GM21367 (cell line): ENCODE data around the gene SEPTIN2.
"Not testable (repeated sequence)": the region's sequence is repeated elsewhere in the genome, so short reads cannot be mapped to it uniquely, and the experiment has no call there.

Experiments
- ATAC-seq: cut with Tn5 transposase; IDR thresholded peaks from one replicate; pipeline ENCODE4 v1.9.1; 2021; ENCODE audit not compliant: unreplicated experiment

SEPTIN2 gene

DNA sequence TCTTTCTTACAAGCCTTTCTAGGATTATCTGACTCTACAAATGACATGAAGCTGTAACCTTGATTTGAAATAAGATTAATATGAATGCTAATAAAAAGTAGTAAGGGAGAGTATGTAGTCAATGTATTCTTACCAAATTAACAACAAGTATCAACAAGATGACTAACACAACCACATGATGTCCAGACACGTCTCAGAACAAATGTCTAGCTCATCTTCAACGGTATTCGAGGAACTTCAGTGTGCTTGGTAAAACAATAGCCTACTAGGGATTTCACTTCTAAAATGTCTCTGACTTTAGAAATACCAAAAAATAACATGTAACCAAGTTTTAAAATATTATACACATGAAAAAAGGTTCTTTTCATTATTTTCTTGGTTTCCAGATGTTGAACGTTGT is 3.6 kb upstream of the SEPTIN2 start:
- ATAC-seq, result no peak

DNA sequence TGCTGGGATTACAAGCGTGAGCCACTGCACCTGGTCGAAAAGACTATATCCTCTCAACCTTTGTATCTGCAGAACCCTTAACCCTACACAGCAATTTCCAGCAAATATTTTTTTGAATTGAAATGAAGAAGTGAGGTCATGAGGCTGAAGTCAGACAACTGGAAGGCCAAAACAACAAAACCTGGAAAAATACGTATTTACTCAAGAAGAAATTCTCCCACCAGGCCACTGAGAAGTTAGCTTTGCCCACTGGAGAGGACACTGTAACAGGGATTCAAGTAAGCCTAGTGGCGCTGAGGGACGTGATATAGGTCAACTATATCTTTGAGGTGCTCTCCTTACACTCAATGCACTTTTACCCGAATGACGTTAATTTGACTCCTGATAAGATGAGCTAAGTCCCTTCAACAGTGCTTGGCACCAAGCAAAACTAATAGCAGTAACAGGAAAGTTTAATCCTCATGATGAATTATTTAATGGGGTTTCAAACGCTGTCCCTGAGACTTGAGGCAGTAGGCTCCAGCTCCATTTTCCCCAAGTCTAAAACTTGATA is 2.1 kb upstream of the SEPTIN2 start:
- ATAC-seq, result no peak

DNA sequence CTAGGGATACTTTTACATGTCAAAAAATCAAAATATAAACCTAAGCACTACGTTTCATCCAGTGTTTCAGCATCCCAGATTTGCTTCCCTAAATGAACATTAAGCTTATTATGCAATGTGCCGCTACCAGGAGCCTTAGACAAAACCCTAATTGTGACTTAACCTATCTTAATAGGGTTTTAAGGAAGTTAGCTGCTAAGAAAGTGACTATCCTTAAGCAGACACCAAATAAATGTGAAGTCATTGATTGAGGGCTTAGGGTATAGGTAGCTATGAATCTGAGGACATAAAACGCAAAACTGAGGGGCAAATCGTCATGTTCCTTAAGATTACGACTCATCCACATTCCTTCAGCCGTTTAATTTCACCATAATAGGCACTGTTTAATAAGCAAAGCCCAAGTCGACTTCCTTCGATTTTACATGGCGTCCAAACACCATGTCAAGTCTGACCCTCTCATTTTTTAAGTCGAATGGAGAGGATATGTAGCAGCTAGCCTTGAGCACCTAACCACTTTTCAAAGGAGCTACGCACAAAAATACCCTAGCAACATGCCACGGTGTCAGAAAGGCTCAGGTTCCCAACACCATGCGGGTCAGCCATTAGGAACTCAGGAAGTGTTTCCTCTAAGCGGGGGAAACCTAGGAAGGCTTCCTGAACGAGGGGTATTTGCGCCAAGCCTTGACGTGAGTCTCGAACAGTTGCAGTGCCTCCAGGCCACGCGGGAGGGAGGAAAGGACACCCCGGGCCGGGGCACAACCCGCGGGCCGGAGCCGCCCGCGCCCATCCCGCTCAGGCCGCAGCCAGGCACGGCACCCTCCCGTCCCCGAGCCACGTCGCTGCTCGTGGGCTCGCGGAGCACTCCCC is 1.3 kb upstream of the SEPTIN2 start:
- no peak for ATAC-seq

DNA sequence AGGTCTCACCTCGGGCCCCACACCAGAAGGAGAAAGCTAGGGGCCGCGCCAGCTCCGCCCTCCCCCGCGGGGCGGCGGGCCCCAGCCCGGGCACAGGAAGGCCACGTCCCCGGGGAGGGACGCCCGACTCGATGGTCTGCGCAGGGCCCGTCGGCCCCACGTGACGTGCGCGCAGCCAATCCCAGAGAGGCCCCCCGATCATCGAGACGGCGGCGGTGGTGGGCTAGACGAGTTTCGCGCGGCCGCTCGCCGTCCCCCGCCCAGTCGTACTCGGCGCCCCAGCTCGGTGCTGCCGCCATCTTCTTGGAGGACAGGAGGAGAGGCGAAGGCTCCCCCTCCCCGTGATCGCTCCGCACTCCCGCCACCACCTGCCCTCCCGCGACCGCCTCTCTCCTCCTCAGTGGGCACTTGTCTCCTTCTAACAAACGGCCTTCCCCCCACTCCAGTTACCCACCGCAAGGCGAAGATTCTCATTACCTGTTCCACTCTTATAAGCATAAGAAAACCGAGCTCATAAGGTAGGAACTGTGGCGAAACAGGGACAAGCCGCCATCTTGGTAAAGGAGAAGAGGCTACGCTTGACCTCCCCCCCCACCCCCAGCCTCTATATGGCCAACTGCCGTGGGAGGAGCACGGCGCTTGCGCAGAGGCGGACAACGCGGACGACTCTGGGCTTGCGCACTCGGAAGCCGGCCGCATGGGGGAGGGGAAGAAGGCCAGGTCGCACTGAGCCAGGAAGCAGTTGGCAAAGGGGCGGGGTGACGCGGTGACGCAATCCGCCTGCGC is 439 bp upstream of the SEPTIN2 start, which contains the start of gene HDLBP:
Gene HDLBP (minus strand): TSS at position 580 of the 786 bp plus-strand sequence. CDS start 48,803 bp downstream, outside the sequence.
- peak; percentile 46 for ATAC-seq

DNA sequence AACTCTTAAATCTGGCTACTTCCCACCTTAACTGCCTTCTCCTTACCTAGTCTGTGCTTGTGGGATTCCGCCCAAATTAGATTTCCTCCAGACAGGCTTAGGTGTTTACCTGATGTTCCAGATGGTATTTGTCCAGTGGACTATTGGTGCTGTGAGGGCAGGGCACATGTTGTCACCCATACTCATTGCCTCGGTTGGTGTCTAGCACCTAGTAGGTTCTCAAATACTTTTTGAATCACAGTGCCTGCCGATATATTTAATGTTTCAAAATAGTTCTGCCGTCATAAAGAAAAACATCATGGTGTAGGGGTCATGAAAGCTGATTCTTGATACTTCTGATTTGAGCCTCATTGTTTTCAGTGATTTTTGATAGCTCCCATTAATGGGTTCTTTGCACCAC is 1.1 kb downstream of the SEPTIN2 start:
- no peak for ATAC-seq

DNA sequence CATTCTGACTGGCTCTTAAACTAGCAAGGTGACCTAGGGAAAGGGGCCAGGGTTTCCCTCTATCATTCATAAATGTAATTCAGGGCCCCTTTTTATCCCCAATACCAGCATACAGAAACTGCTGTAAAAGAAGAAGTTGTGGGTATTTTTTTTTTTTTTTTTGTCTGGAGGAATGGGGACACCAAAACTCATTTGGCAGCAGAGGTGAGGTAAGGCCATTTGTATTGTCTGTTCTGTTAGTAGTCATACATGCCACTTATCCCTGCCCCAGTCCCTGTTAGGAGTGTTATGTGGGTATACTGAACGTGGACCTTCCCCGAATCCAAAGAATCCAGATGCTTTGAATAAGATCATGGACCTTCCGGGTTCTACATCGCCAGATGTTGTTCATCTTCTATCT is 1.7 kb downstream of the SEPTIN2 start:
- no peak for ATAC-seq

DNA sequence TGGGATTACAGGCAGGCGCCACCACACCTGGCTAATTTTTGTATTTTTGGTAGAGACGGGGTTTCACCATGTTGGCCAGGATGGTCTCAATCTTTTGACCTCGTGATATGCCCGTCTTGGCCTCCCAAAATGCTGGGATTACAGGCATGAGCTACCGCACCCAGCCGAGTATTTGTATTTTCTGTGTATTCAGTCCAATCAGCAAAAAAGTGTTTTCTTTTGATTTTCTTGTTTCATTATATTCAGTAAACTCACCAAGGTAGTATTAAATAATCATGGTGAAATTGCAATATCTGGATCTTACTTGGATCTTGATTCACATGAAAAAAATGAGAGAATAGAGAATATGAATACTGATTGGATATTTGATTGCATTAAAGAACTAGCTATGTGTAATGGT is 3.1 kb downstream of the SEPTIN2 start:
- ATAC-seq, result not testable (repeated sequence)

DNA sequence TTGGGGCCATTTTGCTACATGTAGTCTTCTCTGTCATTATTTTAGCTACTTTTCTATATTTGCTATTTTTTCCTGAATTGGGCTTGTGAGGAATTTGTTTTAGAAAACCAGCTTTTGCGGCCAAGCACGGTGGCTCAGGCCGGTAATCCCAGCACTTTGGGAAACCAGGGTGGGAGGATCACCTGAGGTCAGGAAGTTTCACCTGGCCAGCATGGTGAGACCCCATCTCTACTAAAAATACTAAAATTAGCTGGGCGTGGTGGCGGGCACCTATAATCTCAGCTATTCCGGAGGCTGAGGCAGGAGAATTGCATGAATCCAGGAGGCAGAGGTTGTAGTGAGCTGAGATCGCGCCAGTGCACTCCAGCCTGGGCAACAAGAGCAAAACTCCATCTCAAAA is 4.7 kb downstream of the SEPTIN2 start:
- no peak for ATAC-seq

DNA sequence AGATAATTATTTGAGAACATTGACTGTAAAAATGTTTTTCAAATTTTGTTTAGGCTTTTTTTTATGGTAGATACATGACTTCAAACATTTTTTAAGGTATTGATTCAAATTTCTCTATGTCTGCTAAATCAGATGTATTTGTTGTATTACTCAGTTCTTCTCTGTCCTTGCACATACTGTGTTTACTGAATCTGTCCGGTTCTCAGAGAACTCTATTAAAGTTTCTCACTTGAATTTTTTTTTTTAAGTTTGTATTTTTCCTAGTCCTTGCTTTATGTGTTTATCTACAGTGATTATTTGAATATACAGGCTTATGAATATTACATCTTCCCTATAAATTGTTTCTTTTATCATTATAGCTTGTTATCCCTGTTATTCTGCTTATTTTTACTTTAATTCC is 5.3 kb downstream of the SEPTIN2 start:
- ATAC-seq, result no peak

DNA sequence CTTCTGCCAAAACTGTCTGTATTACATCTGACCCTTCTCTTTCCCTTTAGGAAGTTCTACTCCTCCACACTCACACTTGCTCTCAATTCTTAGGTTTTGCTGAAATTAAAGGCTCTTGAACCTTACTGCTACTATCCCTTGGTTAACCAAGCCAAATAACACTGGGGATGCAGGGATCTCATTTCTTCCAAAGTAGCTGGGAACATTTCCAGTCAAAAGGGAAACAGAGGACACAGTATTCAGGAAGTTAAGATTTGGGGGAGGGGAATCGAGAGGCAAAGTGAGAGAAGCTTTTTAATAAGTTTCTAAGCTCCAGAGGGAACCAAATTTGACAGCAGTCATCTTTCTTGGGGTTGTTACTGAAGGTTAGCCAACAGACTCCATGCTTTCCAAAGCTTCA is 6.2 kb downstream of the SEPTIN2 start:
- ATAC-seq, result no peak

DNA sequence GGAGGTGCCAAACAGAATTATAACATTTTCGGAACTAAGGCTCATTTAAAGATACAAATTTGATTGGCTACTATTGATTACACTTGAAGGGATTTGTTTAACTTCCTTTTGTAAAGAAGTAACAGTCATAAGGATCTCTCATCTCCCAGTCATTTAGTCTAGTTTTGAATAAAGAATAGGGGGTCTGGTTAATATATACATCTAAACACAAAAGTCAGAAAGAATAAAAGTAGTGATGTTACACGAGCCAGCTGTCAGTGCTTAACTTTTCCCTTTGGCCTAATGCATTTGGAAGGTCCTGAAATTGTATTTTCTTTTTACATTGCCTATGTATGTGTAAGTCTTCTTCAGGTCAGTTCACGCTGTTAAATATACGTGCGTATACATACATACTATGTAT is 8.1 kb downstream of the SEPTIN2 start:
- ATAC-seq, result no peak

DNA sequence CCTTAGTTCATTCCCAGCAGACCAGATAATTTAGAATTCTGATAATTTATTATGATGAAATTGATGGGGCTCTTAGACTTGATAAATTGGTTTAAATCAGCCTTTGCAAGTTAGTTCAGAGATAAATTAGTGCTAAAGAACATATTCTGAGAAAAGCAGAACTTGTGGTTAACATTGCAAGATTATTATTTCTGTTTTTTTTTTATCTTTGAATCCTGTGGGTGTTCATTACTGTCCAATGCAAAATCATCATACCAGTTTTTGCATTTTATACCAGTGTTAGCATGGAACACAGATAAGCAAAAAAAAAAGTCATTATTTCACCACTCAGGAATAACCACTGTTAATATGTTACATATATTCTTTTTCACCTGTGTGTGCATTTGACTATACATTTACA is 9.1 kb downstream of the SEPTIN2 start:
- no peak for ATAC-seq

DNA sequence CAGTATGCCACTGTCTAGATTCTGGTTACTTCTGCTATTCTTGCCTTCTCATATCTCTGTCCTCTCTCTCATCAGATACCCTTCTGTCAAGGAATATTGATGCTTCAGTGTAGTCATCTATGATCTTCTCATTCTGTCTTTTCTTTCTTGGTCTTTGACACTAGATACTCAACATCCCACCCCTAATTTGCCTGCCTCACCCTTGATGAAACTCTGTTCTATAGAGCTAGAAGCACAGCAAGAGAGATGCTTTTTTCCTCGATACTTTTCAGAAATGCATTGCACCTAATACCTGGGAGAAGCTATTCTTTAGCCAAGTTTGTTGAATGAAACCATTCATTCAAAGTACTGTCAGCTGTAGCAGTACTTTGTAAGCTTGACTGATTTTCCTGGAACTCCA is 9.5 kb downstream of the SEPTIN2 start:
- no peak for ATAC-seq

DNA sequence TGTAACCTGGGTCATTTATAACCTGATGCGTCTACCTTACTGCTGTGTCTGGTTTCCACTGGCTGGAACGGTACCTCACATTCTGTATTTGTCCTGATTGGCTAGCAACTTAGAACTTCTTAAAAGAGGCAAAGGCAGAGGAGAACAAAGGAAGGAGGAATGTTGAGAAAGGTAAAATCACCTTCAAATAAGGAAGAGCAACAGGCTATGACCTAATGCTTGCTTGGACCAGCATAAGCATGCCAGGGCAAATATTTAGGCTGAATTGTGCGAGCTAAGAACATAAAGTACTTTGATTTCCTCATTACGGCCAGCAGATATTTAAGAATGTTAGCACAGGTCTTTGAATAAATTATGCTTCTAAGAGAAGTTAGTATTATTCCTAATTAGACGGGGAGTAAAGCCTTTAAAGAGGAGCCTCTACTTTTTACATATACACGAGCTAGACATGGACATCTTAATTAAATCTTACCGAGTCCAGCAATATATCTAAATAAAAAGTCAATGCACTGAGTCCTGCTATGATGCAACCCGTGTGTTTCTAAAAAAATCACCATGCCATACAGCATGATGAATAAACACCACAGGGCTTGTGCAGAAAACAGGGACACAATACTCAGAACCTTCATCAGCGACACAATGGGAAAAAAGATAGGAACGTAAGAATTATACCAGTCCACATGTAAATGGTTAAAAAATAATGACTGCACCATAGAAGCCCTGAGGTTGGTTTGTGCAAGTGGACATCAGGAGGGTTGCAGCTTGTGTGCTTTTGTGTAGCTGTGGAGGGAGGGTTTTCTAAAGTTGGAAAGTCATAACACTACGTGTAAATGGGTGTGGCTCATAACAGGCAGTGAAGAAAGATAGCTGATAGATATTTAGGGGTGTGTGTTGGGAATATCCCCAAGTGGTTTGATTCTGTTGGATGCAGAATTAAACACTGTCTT is 14.2 kb downstream of the SEPTIN2 start:
- no peak for ATAC-seq

DNA sequence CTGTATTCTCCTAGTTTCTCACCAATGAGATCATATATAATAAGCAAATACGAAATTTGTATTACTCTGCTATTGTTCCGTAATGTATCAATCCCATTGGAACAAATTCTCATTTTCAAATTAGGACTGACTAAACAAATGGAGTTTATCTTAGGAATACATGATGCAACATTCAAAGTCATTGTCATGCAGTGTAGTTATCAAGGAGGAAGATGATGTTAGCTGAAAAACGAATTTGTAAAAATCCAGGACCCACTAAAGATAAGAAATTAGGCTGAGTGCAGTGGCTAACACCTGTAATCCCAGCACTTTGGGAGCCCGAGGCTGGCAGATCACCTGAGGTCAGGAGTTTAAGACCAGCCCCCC is 14.9 kb downstream of the SEPTIN2 start:
- no peak for ATAC-seq

DNA sequence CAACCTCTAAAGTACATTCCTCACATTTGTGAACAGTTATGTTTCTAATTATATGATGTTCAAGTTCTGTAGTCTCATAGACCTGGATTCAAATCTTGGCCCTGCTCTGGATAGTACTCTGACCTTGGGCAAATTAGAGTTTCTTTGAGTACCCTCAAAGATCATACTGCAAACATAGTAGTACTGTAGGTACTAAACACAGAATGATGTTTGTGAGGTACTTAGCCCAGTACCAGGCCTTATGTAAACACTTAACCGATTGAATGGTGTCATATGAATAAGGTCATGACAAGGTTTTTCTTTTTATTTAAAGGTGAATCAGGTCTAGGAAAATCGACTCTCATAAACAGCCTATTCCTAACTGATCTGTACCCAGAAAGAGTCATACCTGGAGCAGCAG is 19.1 kb downstream of the SEPTIN2 start:
- no peak for ATAC-seq

DNA sequence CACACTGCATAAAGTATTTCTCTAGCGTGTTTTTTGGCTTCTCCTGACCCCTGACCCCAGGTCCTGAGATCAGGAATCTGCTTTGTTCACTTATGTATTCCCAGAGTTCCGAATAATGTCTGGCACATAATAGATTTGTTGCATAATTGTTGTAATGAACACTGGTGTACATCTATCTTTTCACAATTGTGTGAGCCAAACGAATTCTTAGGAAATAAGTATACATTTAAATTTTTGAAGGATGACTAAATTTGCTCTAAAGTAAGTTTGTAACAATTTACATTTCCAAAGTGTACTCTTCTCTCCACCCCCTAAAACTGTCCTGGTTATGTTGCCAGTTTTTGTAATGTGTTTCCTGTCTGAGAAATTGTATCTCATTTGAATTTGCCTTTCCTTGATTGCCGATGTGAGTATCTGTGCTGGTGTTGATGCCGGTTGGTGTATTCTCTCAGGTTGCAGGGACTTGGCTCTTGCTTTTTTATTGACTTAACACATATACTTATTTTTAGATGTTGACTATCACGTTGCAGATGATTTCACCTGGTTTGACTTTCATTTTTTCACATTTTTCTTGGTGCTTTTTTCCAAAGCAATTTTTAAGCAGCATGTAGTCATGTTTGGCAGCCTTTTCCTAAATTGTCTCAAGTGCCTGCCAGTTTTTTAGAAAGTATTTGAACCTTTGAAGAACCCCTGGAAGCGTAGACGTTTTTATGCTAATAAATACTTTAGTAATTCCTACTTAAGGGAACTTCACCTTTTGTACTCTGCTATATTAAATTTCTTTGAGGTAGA is 24.3 kb downstream of the SEPTIN2 start:
- no peak for ATAC-seq

DNA sequence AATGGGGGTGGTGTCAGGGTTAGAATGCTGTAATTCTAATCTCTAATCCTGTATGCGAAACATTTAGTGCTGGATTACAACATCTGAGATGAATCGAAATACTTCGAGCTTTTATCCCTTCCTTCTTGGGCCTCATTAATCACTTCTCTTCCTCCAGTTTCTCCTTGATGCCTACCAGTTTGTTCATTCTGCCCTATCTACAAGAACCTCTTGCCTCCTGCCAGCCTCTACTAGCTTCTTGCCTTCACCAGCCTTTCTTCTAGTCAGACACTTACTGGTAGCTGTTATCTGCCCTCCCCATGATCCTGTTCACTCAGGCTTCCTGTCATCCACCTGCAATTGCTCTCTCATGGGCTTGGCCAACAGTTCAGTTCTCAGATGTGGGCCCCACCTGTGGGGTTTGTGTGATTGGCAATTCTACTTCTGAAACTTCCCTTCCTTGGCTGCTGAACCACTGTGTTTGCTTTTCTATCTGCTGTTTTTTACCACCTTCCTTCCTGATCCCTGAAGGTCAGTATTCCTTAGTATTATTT is 25.0 kb downstream of the SEPTIN2 start:
- no peak for ATAC-seq

DNA sequence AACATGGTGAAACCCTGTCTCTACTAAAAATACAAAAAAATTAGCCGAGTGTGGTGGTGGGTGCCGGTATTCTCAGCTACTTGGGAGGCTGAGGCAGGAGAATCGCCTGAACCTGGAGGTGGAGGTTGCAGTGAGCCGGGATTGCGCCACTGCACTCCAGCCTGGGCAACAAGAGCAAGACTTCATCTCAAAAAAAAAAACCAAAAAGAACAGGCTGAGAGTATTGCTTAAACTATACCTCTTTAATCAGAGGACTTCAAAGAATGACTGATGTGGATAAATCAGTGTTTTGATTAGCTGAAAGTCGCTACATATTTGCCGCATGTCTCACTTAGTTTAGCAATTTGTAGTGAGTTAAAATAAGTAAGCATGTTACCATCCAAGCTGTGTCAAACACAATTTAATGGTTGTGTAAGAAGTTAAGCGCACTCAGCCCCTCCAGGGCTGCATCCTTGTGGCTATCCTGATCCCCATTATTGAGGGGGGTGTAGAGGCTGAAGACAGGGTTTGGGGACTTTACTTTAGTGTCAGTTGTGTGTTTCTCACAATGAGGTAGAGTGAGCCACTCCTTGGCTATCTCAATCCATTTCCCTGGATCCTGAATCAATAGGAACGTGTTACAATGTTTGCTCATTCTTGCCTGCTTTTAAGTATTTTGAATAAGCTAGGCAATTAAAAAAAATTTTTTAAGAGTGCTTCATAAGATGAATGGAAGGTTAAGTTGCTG is 29.4 kb downstream of the SEPTIN2 start:
- no peak for ATAC-seq
